A673 (cell line): ENCODE measurements around the gene AGGF1. TPM values are rescaled to one million over a fixed set of nuclear protein-coding genes. Genes with fewer than 3 reads are reported as not detected.

ENCODE experiments used
- BruUV-seq: library from RNA; stranded (reverse); fragments of 400-500 nt; replicated peaks from 2 replicates; lab custom pipeline; 2021; lab: Mats Ljungman, UMichigan
- CTCF ChIA-PET: fragments of 300-600 bp; sonication (Branson Sonifier 250); formaldehyde crosslinking; loops from one replicate; lab custom pipeline; 2022; ENCODE audit warnings: antibody characterized with exemption; lab: Charles Lee
- POLR2A ChIA-PET: fragments of 300-600 bp; sonication (Branson Sonifier 250); formaldehyde crosslinking; loops from one replicate; lab custom pipeline; 2022; ENCODE audit warnings: antibody characterized with exemption; ENCODE audit not compliant: low non-redundant PET; lab: Charles Lee
- DNase-seq: peaks from one replicate; pipeline ENCODE4 v3.0.0-alpha.2; 2015; ENCODE audit warnings: low spot score
- H3K27ac ChIP-seq: fragments of 200-600 bp; sonication (generic); 2 replicates; pipeline ENCODE4 v1.5.1; 2016; ENCODE audit warnings: mixed run types, low read depth, mild to moderate bottlenecking, mixed read lengths, antibody characterized with exemption, low read length; ENCODE audit not compliant: poor library complexity, severe bottlenecking
- H3K27me3 ChIP-seq: fragments of 200-600 bp; sonication (generic); replicated peaks from 2 replicates; pipeline ENCODE4 v1.6.1; 2017; ENCODE audit warnings: mixed run types, low read depth, mild to moderate bottlenecking, mixed read lengths, antibody characterized with exemption, low read length; ENCODE audit not compliant: insufficient read depth, poor library complexity
- H3K36me3 ChIP-seq: fragments of 200-600 bp; sonication (generic); 2 replicates; pipeline ENCODE4 v1.6.1; 2016; ENCODE audit warnings: mixed run types, mild to moderate bottlenecking, mixed read lengths, antibody characterized with exemption, low read length; ENCODE audit not compliant: insufficient read depth, poor library complexity, severe bottlenecking
- H3K4me1 ChIP-seq: fragments of 200-600 bp; sonication (generic); 2 replicates; pipeline ENCODE4 v1.6.1; 2017; ENCODE audit warnings: mixed run types, mild to moderate bottlenecking, mixed read lengths, antibody characterized with exemption, low read length; ENCODE audit not compliant: insufficient read depth, poor library complexity, severe bottlenecking
- H3K4me3 ChIP-seq: fragments of 200-600 bp; sonication (generic); 2 replicates; pipeline ENCODE4 v1.5.1; 2016; ENCODE audit warnings: low read depth, mixed run types, mild to moderate bottlenecking, mixed read lengths, low read length; ENCODE audit not compliant: poor library complexity, severe bottlenecking
- H3K9me3 ChIP-seq: fragments of 200-600 bp; sonication (generic); 2 replicates; pipeline ENCODE4 v1.6.1; 2016; ENCODE audit warnings: mixed run types, low read depth, mild to moderate bottlenecking, mixed read lengths, antibody characterized with exemption, low read length; ENCODE audit not compliant: poor library complexity, severe bottlenecking
- EZH2 ChIP-seq: fragments of 200-600 bp; sonication (generic); IDR thresholded peaks from 2 replicates; pipeline ENCODE4 v1.6.1; 2017; ENCODE audit warnings: borderline replicate concordance, low read depth, mild to moderate bottlenecking, mixed read lengths, antibody characterized with exemption, low read length; ENCODE audit not compliant: poor library complexity, severe bottlenecking
- intact Hi-C: fragments of 100-400 bp; cut with micrococcal nuclease; formaldehyde crosslinking; loops from one replicate; pipeline ENCODE4 v1.10.0; 2022; ENCODE audit not compliant: unreplicated experiment
- total RNA-seq: library from RNA; stranded (reverse); gene quantifications from 2 replicates; pipeline ENCODE4 v1.2.3, GENCODE V29; 2021
- TF ChIP-seq, protein P1 (sequence below): fragments of 300-800, 200-600 bp; sonication (generic); conservative IDR thresholded peaks from 2 replicates; pipeline ENCODE4 v1.5.1; 2017; ENCODE audit warnings: low read depth, mild to moderate bottlenecking, antibody characterized with exemption, low read length, moderate library complexity, mixed read lengths

Gene AGGF1
- total RNA-seq, 1 experiment from 2014 or later, result 20.9 TPM

- CTCF ChIA-PET, result interaction anchor here (2.2 kb wide), 1 partner anchor 149 kb away, joined by 16 read pairs; no protein-coding TSS in a partner anchor
- BruUV-seq, result no TSS peak
- Histone ChIP-seq H3K4me3 (no peak overlapping the region), H3K27me3 (peaks cover 11% of the 10 kb centered on the region), H3K27ac (no peak overlapping the region), H3K4me1 (no peaks in the 10 kb centered on the region), H3K9me3 (no peaks in the 10 kb centered on the region), H3K36me3 (no peaks in the 10 kb centered on the region)
- intact Hi-C loops, result no loop called here
- no peak for DNase-seq
- POLR2A ChIA-PET, result interaction anchor here (0.5 kb wide), 1 partner anchor 21 kb away, joined by 3 read pairs; no protein-coding TSS in a partner anchor
- TF ChIP-seq, protein P1, sequence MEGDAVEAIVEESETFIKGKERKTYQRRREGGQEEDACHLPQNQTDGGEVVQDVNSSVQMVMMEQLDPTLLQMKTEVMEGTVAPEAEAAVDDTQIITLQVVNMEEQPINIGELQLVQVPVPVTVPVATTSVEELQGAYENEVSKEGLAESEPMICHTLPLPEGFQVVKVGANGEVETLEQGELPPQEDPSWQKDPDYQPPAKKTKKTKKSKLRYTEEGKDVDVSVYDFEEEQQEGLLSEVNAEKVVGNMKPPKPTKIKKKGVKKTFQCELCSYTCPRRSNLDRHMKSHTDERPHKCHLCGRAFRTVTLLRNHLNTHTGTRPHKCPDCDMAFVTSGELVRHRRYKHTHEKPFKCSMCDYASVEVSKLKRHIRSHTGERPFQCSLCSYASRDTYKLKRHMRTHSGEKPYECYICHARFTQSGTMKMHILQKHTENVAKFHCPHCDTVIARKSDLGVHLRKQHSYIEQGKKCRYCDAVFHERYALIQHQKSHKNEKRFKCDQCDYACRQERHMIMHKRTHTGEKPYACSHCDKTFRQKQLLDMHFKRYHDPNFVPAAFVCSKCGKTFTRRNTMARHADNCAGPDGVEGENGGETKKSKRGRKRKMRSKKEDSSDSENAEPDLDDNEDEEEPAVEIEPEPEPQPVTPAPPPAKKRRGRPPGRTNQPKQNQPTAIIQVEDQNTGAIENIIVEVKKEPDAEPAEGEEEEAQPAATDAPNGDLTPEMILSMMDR, result no peak
Observed at GRCh38 chr5:77017668-77018067, 12.5 kb upstream of the AGGF1 start.

DNA sequence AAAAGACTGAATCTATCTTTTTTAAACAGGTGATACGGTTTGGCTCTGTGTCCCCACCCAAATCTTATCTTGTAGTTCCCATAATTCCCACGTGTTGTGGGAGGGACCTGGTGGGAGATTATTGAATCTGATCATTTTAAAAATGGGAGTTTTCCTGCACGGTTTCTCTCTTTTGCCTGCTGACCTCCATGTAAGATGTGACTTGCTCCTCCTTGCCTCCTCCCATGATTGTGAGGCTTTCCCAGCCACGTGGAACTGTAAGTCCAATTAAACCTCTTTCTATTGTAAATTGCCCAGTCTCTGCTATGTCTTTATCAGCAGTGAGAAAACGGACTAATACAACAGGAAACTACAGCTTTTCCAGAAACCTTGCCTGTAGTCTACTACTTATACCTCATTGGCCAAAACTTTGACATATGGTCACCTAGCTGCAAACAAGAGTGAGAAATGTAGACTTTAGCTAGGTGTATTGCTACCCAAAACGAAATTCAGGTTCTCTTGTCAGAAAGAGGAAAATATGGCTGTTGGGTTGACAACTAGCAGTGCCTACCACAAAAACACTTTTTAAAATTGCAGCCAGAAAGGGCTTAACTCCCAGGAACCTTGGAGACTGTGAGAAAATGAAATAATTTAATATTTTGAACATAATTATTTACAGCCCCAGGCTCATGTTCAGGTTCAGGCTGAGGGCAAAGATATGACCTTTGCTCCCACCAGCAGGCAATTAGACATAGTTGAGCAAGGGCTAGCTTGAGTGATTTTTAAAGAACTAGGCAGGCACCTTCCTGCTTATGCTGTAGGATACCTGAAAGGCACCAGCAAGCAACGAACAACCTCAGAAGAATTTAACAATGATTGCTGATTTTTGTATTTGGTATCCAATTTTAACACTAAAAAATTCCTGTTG, 7.4 kb upstream of the AGGF1 start:
- Histone ChIP-seq H3K4me3 (no peak overlapping the region), H3K4me1 (no peaks in the 10 kb centered on the region), H3K9me3 (no peaks in the 10 kb centered on the region), H3K27me3 (peaks cover 18% of the 10 kb centered on the region), H3K36me3 (no peaks in the 10 kb centered on the region), H3K27ac (no peak overlapping the region)
- ChIA-PET CTCF (no interaction called here), POLR2A (no interaction called here)
- intact Hi-C loops, result no loop called here
- no peak for DNase-seq
- no TSS peak for BruUV-seq
- TF ChIP-seq, protein P1, result no peak
- no peak for TF ChIP-seq EZH2

- H3K27ac ChIP-seq, result no peak overlapping the region
- H3K9me3 ChIP-seq, result peaks cover 12% of the 10 kb centered on the region
- DNase-seq, result no peak
- intact Hi-C loops, result no loop called here
- peaks cover 18% of the 10 kb centered on the region for H3K27me3 ChIP-seq
- peaks cover 4% of the 10 kb centered on the region for H3K36me3 ChIP-seq
- no TSS peak for BruUV-seq
- H3K4me3 ChIP-seq, result no peak overlapping the region
- POLR2A ChIA-PET, result no interaction called here
- TF ChIP-seq EZH2, result no peak
- TF ChIP-seq, protein P1, result no peak
- no peaks in the 10 kb centered on the region for H3K4me1 ChIP-seq
- CTCF ChIA-PET, result no interaction called here
Observed at GRCh38 chr5:77024490-77024889, 5.7 kb upstream of the AGGF1 start.
